Activated CD8-positive, alpha-beta memory T cell treated with anti-CD3 and anti-CD28 coated beads, Interleukin-2, amount 10 ng/mL, durations not matched to agents 7 days and 5 days (primary cell): ENCODE results near the gene ZNF777. TPM values are rescaled to one million over a fixed set of nuclear protein-coding genes. Genes with fewer than 3 reads are reported as not detected.

Experiments
- ATAC-seq: fragments of 150-1000 bp; cut with Tn5 transposase; one replicate; pipeline ENCODE4 v1.10.0; 2021; ENCODE audit warnings: moderate library complexity
- CTCF ChIA-PET: fragments of 350-600 bp; sonication (Branson Sonifier 250); formaldehyde crosslinking; loops from one replicate; lab custom pipeline; 2021; ENCODE audit warnings: antibody characterized with exemption; lab: Charles Lee
- DNase-seq: peaks from one replicate; pipeline ENCODE4 v3.0.0-alpha.2; 2020
- H3K27ac Mint-ChIP-seq: one replicate; pipeline ENCODE4 v1.8.0; 2021; ENCODE audit warnings: mild to moderate bottlenecking, mixed read lengths
- H3K27me3 Mint-ChIP-seq: one replicate; pipeline ENCODE4 v1.8.0; 2021; ENCODE audit warnings: mixed read lengths
- H3K36me3 Mint-ChIP-seq: one replicate; pipeline ENCODE4 v1.8.0; 2021; ENCODE audit warnings: mild to moderate bottlenecking, mixed read lengths
- H3K4me1 Mint-ChIP-seq: one replicate; pipeline ENCODE4 v1.8.0; 2021; ENCODE audit warnings: mixed read lengths
- H3K4me3 Mint-ChIP-seq: one replicate; pipeline ENCODE4 v1.8.0; 2021; ENCODE audit warnings: mild to moderate bottlenecking, moderate library complexity, mixed read lengths
- H3K9me3 Mint-ChIP-seq: one replicate; pipeline ENCODE4 v1.8.0; 2022; ENCODE audit warnings: low read depth, mixed read lengths
- total RNA-seq, 2 experiments: library from RNA; stranded (reverse); gene quantifications; one replicate each; pipeline ENCODE4 v1.2.3, GENCODE V29; 2021

The ZNF777 gene
- total RNA-seq, 2 experiments from 2014 or later: 12.1 to 15.2 TPM

DNA sequence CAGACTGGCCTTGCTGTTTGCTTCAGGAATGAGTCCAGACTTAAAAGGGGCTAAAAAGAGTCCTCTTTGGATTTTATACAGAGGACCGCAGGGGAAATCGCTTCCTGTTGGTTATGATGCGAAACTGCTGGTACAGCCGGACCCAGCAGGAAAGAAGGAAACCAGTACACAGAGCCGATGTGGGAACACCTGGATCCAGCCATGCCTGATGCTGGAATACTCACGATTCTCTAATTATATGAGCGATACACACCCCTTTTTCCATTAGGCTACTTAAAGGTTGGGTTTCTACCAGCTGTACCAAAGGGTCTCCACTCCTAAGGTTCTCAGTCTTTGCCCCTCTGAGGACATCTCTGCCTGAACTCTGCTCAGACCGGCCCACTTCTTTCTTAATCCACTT is 27.7 kb downstream of the ZNF777 start:
- CTCF ChIA-PET: no interaction called here
- Mint-ChIP-seq H3K4me1 (peaks cover 12% of the 10 kb centered on the region), H3K36me3 (peaks cover 49% of the 10 kb centered on the region), H3K4me3 (no peak overlapping the region), H3K9me3 (no peaks in the 10 kb centered on the region), H3K27me3 (no peaks in the 10 kb centered on the region), H3K27ac (no peak overlapping the region)
- ATAC-seq: no peak
- no peak for DNase-seq

- Mint-ChIP-seq H3K9me3 (no peaks in the 10 kb centered on the region), H3K4me1 (peaks cover 12% of the 10 kb centered on the region), H3K27me3 (no peaks in the 10 kb centered on the region), H3K4me3 (no peak overlapping the region), H3K36me3 (peaks cover 47% of the 10 kb centered on the region), H3K27ac (no peak overlapping the region)
- DNase-seq (no peak), ATAC-seq (no peak)
- CTCF ChIA-PET: no interaction called here
These were observed 28.7 kb downstream of the ZNF777 start for GRCh38 chr7:149432121-149432691.

- Mint-ChIP-seq H3K9me3 (no peaks in the 10 kb centered on the region), H3K27ac (no peak overlapping the region), H3K4me3 (no peak overlapping the region), H3K4me1 (peaks cover 12% of the 10 kb centered on the region), H3K27me3 (no peaks in the 10 kb centered on the region), H3K36me3 (peaks cover 45% of the 10 kb centered on the region)
- no peak for ATAC-seq
- CTCF ChIA-PET: no interaction called here
- no peak for DNase-seq
These were observed 29.3 kb downstream of the ZNF777 start for GRCh38 chr7:149431486-149432120.

DNA sequence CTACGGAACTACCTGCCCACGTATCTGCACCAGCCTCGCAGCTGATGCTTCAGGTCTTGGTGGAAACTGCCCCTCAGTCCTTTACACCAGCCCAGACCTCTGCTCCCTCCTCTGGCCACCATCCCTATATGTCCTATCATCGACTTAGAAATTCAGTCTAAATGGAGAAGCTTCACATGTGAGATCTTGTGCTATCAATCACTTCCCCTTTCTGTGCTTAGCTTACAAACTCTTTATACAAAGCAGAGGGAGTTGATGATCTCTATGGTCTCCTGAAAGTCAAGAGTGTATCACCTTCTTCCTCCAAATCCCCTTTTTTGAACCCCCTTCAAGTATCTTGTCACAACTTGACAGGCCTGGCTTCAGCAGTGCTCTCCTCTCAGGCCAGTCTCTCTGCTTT is 30.7 kb downstream of the ZNF777 start:
- Mint-ChIP-seq H3K27me3 (no peaks in the 10 kb centered on the region), H3K4me1 (peaks cover 12% of the 10 kb centered on the region), H3K27ac (no peak overlapping the region), H3K9me3 (no peaks in the 10 kb centered on the region), H3K4me3 (no peak overlapping the region), H3K36me3 (peaks cover 42% of the 10 kb centered on the region)
- ATAC-seq (no peak), DNase-seq (no peak)
- CTCF ChIA-PET: interaction anchor here (0.8 to 1.2 kb wide), 2 partner anchors 8 to 235 kb away, joined by 3 read pairs; no protein-coding TSS in a partner anchor

DNA sequence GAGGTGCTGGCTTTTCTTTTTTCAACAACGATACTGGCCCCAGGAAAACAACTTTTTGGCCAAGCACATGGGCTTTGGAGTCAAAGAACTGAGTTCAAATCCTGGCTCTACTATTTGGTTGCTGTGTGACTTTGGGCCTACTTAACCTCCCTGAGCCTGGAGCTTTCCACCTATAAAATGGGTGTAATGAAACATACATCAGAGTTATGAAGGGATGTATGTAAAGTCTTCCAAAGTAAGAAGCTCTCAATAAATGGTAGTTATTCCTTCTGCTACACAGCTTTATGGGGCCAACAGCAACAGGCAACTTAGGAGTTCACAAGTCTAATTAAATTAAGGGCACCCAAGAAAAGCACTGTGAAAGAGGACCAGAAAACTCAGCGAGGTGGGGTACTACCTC is 33.0 kb downstream of the ZNF777 start:
- H3K27me3 Mint-ChIP-seq: peaks cover 15% of the 10 kb centered on the region
- no peaks in the 10 kb centered on the region for H3K9me3 Mint-ChIP-seq
- H3K27ac Mint-ChIP-seq: no peak overlapping the region
- CTCF ChIA-PET: interaction anchor here (0.6 kb wide), 1 partner anchor 11 kb away, joined by 3 read pairs; no protein-coding TSS in a partner anchor
- DNase-seq (no peak), ATAC-seq (no peak)
- H3K36me3 Mint-ChIP-seq: peaks cover 30% of the 10 kb centered on the region
- H3K4me3 Mint-ChIP-seq: no peak overlapping the region
- H3K4me1 Mint-ChIP-seq: peaks cover 18% of the 10 kb centered on the region

- DNase-seq: no peak
- Mint-ChIP-seq H3K4me3 (no peak overlapping the region), H3K36me3 (peaks cover 23% of the 10 kb centered on the region), H3K27ac (no peak overlapping the region), H3K9me3 (no peaks in the 10 kb centered on the region), H3K27me3 (peaks cover 15% of the 10 kb centered on the region), H3K4me1 (peaks cover 18% of the 10 kb centered on the region)
- CTCF ChIA-PET: interaction anchor here (0.6 to 0.8 kb wide), 2 partner anchors 10 kb away, joined by 3 read pairs; no protein-coding TSS in a partner anchor
- ATAC-seq: no peak
These were observed 33.7 kb downstream of the ZNF777 start for GRCh38 chr7:149427096-149427680.

DNA sequence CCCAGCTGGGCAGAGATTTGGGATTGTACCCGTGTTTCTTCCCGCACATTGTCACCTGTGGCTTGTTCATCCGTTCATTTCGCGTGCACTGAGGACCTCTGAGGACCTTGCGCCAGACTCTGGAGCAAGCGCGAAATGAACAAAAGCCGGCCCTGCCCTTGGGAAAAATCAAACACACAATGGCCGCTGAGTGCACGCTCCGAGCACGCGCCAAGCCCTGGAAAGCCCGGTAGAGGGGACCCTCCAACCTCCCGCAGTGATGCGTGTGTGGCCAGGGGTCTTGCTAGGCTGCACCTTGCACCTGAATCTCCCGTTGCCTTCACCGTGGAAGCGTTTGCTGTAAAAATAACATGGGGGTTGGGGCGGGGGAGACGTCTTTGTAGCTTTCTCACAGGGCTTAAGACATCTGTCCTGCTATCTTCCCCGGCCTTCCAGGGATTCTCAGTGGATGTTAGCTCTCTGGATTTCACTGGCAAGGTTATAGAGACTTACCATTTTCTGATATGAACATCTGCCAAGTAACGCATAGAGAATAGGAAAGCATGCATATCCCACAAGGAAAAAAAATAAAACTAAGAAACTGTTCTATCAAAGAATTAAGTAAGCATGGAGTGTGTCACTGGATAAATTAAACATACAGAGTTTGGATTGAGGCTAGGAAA is 37.3 kb downstream of the ZNF777 start:
- CTCF ChIA-PET: interaction anchor here (1.1 to 3.2 kb wide), 10 partner anchors 28 to 237 kb away, joined by 3 to 27 read pairs (median 5); partner anchors contain the start of genes ZNF777 and ZNF783

GRCh38 chr7:149422914-149423301 is 38.0 kb downstream of the ZNF777 start:
- peak overlapping the region; percentile 48 for H3K4me3 Mint-ChIP-seq
- H3K36me3 Mint-ChIP-seq: no peaks in the 10 kb centered on the region
- ATAC-seq (no peak), DNase-seq (no peak)
- CTCF ChIA-PET: interaction anchor here (0.7 to 3.2 kb wide), 24 partner anchors 7 to 275 kb away, joined by 3 to 27 read pairs (median 4); partner anchors contain the start of genes ZNF282, ZNF398, ZNF777 and ZNF783
- no peaks in the 10 kb centered on the region for H3K9me3 Mint-ChIP-seq
- peaks cover 15% of the 10 kb centered on the region for H3K27me3 Mint-ChIP-seq
- H3K27ac Mint-ChIP-seq: no peak overlapping the region
- peaks cover 13% of the 10 kb centered on the region for H3K4me1 Mint-ChIP-seq

More for the DNA sequence above, 37.3 kb downstream of the ZNF777 start:
- peak overlapping the region; percentile 33 for H3K4me3 Mint-ChIP-seq
- H3K4me1 Mint-ChIP-seq: peaks cover 13% of the 10 kb centered on the region
- DNase-seq (no peak), ATAC-seq (no peak)
- no peak overlapping the region for H3K27ac Mint-ChIP-seq
- H3K36me3 Mint-ChIP-seq: no peaks in the 10 kb centered on the region
- peaks cover 15% of the 10 kb centered on the region for H3K27me3 Mint-ChIP-seq
- H3K9me3 Mint-ChIP-seq: no peaks in the 10 kb centered on the region

DNA sequence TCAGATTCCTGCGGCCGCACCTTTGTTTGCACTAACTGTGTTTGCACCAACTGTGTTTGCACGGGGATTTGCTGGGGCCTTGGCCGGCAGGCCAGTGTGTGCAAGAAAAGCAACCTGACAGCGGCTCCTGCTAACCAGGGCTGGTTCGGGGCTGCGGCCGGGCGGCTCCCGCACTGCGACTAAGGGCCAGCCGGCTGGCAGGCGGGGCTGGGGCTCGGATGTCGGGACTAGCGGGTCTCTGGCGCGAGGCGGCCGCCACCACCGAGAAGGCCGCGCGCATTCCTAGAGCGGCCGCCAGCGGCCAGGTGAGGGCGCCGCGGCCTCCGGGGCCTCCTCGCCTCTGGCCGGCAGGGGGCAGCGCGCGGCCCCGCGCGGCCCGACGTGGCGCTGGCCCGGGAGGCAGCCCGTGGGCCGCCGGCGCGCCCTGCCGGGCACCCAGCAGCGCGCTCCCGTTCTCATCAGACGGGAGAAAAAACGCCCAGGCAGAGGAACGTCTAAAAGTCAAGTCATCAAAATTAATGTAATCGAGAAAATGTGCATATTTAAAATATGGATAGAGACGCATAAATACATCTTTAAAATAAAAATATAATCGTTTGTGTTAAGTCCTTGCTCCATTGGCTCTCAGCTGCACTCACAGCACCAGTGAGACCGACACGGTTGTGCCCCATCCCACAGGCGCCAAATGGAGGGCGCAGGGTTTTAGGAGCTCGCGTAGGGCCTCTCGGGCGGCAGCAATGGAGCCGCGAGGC is 38.5 kb downstream of the ZNF777 start:
- peak; percentile 98 for ATAC-seq
- CTCF ChIA-PET: interaction anchor here (0.7 to 3.2 kb wide), 30 partner anchors 8 to 771 kb away, joined by 3 to 27 read pairs (median 4); partner anchors contain the start of genes ZNF282, ZNF398, ZNF777 and ZNF783
- peak overlapping the region; percentile 69 for H3K4me3 Mint-ChIP-seq
- DNase-seq: peak; percentile 74
- H3K36me3 Mint-ChIP-seq: no peaks in the 10 kb centered on the region
- no peaks in the 10 kb centered on the region for H3K9me3 Mint-ChIP-seq
- peak overlapping the region; percentile 36 for H3K27ac Mint-ChIP-seq
- peaks cover 15% of the 10 kb centered on the region for H3K27me3 Mint-ChIP-seq
- peaks cover 13% of the 10 kb centered on the region for H3K4me1 Mint-ChIP-seq

DNA sequence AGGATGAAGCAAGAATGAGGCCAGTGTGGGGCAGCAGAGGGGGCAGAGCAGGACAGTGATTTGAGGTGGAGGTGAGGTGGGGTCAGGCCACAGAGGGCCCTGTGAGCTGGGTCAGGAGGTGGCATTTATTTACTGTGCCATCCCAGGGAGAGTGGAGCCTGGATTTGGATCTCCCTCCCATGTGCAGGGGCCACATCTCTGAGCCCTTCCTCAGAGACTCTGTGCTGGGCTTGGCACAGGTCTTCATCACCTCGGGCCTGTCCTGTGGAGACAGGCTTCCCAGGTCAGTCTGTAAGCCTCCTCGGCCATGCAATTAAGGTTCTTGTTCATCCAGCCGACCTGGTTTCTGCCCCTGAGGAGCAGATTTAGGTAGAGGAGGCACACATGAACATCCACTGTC is 40.9 kb downstream of the ZNF777 start:
- no peak overlapping the region for H3K4me3 Mint-ChIP-seq
- ATAC-seq: no peak
- no peaks in the 10 kb centered on the region for H3K36me3 Mint-ChIP-seq

GRCh38 chr7:149415391-149416071 is 45.3 kb downstream of the ZNF777 start:
- H3K4me3 Mint-ChIP-seq: peak overlapping the region; percentile 13
- H3K4me1 Mint-ChIP-seq: peaks cover 7% of the 10 kb centered on the region
- H3K27me3 Mint-ChIP-seq: peaks cover 47% of the 10 kb centered on the region
- ATAC-seq (no peak), DNase-seq (no peak)
- peaks cover 6% of the 10 kb centered on the region for H3K9me3 Mint-ChIP-seq
- CTCF ChIA-PET: no interaction called here
- no peaks in the 10 kb centered on the region for H3K36me3 Mint-ChIP-seq
- H3K27ac Mint-ChIP-seq: no peak overlapping the region

More for the DNA sequence above, 40.9 kb downstream of the ZNF777 start:
- Mint-ChIP-seq H3K9me3 (no peaks in the 10 kb centered on the region), H3K27me3 (peaks cover 24% of the 10 kb centered on the region), H3K27ac (no peak overlapping the region), H3K4me1 (peaks cover 15% of the 10 kb centered on the region)
- CTCF ChIA-PET: interaction anchor here (1.0 kb wide), 1 partner anchor 9 kb away, joined by 3 read pairs; no protein-coding TSS in a partner anchor
- DNase-seq: no peak

DNA sequence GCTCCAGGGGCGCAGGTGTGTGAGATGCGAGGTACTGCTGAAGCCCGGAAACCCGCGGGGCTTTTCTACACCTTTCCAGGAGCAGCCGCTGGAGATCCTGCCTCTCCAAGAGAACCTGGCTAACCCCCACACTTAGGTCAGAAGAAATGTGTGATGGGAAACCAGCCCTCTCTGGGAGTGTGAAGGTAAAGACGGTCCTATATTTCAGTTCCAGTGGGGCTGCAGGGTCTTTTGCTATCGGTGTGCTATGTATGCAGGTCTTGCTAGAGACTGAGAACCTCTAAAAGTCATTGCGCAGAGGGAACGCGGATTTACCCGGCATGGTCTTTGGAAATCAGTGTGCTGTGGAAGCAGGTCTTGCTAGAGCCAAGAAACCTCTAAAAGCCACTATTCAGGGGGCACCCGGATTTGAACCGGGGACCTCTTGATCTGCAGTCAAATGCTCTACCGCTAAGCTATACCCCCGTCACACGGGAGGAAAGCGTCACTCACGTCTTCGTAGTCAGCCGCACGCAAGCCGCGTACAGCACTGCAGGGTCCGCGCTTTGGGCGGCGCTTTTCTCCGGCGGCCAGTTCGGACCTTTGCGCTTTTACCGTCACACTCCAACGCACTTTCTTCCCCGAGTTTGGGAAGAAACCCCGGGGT is 46.0 kb downstream of the ZNF777 start:
- ATAC-seq (peak; percentile 58), DNase-seq (peak; percentile 49)
- H3K27ac Mint-ChIP-seq: no peak overlapping the region
- peaks cover 51% of the 10 kb centered on the region for H3K27me3 Mint-ChIP-seq
- H3K4me3 Mint-ChIP-seq: peak overlapping the region; percentile 13
- peaks cover 7% of the 10 kb centered on the region for H3K4me1 Mint-ChIP-seq
- no peaks in the 10 kb centered on the region for H3K36me3 Mint-ChIP-seq
- CTCF ChIA-PET: interaction anchor here (1.0 kb wide), 1 partner anchor 8 kb away, joined by 3 read pairs; no protein-coding TSS in a partner anchor
- peaks cover 6% of the 10 kb centered on the region for H3K9me3 Mint-ChIP-seq
